Osteocyte (in vitro differentiated cells): ENCODE results near the gene ECE1. TPM values are rescaled to one million over a fixed set of nuclear protein-coding genes. Genes with fewer than 3 reads are reported as not detected.

Experiments used
- DNase-seq: peaks from one replicate; pipeline ENCODE4 v3.0.0; 2021; ENCODE audit warnings: mixed read lengths; ENCODE audit not compliant: unreplicated experiment; ENCODE audit errors: extremely low spot score
- H3K27ac Mint-ChIP-seq: one replicate; pipeline ENCODE4 v1.8.0; 2021; ENCODE audit warnings: mild to moderate bottlenecking, mixed read lengths; ENCODE audit not compliant: unreplicated experiment
- H3K27me3 Mint-ChIP-seq: one replicate; pipeline ENCODE4 v1.8.0; 2021; ENCODE audit warnings: mixed read lengths; ENCODE audit not compliant: unreplicated experiment
- H3K36me3 Mint-ChIP-seq: one replicate; pipeline ENCODE4 v1.8.0; 2021; ENCODE audit warnings: mixed read lengths; ENCODE audit not compliant: unreplicated experiment
- H3K4me1 Mint-ChIP-seq: one replicate; pipeline ENCODE4 v1.8.0; 2021; ENCODE audit warnings: mixed read lengths; ENCODE audit not compliant: unreplicated experiment
- H3K4me3 Mint-ChIP-seq: one replicate; pipeline ENCODE4 v1.8.0; 2021; ENCODE audit warnings: mild to moderate bottlenecking, moderate library complexity, mixed read lengths; ENCODE audit not compliant: unreplicated experiment
- H3K9me3 Mint-ChIP-seq: one replicate; pipeline ENCODE4 v1.8.0; 2021; ENCODE audit warnings: mixed read lengths; ENCODE audit not compliant: unreplicated experiment
- CTCF ChIP-seq: fragments of 200-600 bp; sonication (generic); IDR thresholded peaks from 2 replicates; pipeline ENCODE4 v1.5.0; 2021; ENCODE audit warnings: antibody characterized with exemption, mild to moderate bottlenecking, moderate library complexity
- total RNA-seq: library from RNA; stranded (reverse); gene quantifications from 2 replicates; pipeline ENCODE4 v1.2.1, GENCODE V29; 2021

ECE1 gene
- total RNA-seq, 1 donor from 2014 or later = 217 TPM

GRCh38 chr1:21244154-21244553 lies 46.1 kb downstream of the ECE1 start:
- Mint-ChIP-seq H3K4me1 (peaks cover 21% of the 10 kb centered on the region), H3K27ac (no peak overlapping the region), H3K4me3 (no peak overlapping the region), H3K9me3 (no peaks in the 10 kb centered on the region), H3K36me3 (peaks cover 40% of the 10 kb centered on the region), H3K27me3 (no peaks in the 10 kb centered on the region)
- TF ChIP-seq CTCF = no peak
- DNase-seq = no peak

GRCh38 chr1:21242846-21243245 lies 47.4 kb downstream of the ECE1 start:
- no peaks in the 10 kb centered on the region for H3K27me3 Mint-ChIP-seq
- peaks cover 34% of the 10 kb centered on the region for H3K4me1 Mint-ChIP-seq
- H3K36me3 Mint-ChIP-seq = peaks cover 39% of the 10 kb centered on the region
- no peak overlapping the region for H3K27ac Mint-ChIP-seq
- TF ChIP-seq CTCF = no peak
- no peak for DNase-seq
- no peaks in the 10 kb centered on the region for H3K9me3 Mint-ChIP-seq
- H3K4me3 Mint-ChIP-seq = no peak overlapping the region

- no peak for DNase-seq
- peak overlapping the region; percentile 48 for H3K27ac Mint-ChIP-seq
- peaks cover 38% of the 10 kb centered on the region for H3K4me1 Mint-ChIP-seq
- H3K9me3 Mint-ChIP-seq = no peaks in the 10 kb centered on the region
- H3K36me3 Mint-ChIP-seq = peaks cover 39% of the 10 kb centered on the region
- no peaks in the 10 kb centered on the region for H3K27me3 Mint-ChIP-seq
- no peak for TF ChIP-seq CTCF
- H3K4me3 Mint-ChIP-seq = no peak overlapping the region
These were observed 48.3 kb downstream of the ECE1 start for GRCh38 chr1:21241771-21242581.

- Mint-ChIP-seq H3K4me3 (no peak overlapping the region), H3K4me1 (peaks cover 38% of the 10 kb centered on the region), H3K9me3 (no peaks in the 10 kb centered on the region), H3K36me3 (peaks cover 36% of the 10 kb centered on the region), H3K27ac (peak overlapping the region; percentile 68), H3K27me3 (no peaks in the 10 kb centered on the region)
- DNase-seq = no peak
- TF ChIP-seq CTCF = no peak
These were observed 49.6 kb downstream of the ECE1 start for GRCh38 chr1:21240706-21241105.

GRCh38 chr1:21239221-21239620 lies 51.0 kb downstream of the ECE1 start:
- DNase-seq = no peak
- Mint-ChIP-seq H3K27ac (peak overlapping the region; percentile 68), H3K36me3 (peaks cover 39% of the 10 kb centered on the region), H3K27me3 (no peaks in the 10 kb centered on the region), H3K4me1 (peaks cover 38% of the 10 kb centered on the region), H3K4me3 (no peak overlapping the region), H3K9me3 (no peaks in the 10 kb centered on the region)
- no peak for TF ChIP-seq CTCF
